Stimulated activated CD4-positive, alpha-beta T cell treated with anti-CD3 and anti-CD28 coated beads, Interleukin-2, amount 100 ng/mL, for 4 hours (primary cell): ENCODE data around the gene IGSF22.

Experiments
- DNase-seq: peaks from one replicate; pipeline ENCODE4 v3.0.0-alpha.2; 2020; ENCODE audit warnings: low read depth

Gene IGSF22

GRCh38 chr11:18726040-18726439 is at the start of gene IGSF22:
Gene IGSF22, minus strand, starts transcription at chr11:18726188. Its CDS starts 1,952 bp downstream, at chr11:18724236.
- no peak for DNase-seq

- DNase-seq = no peak
Measured at GRCh38 chr11:18774801-18775200, 48.8 kb upstream of the IGSF22 start.

- DNase-seq = no peak
Measured at GRCh38 chr11:18773681-18774080, 47.7 kb upstream of the IGSF22 start.

GRCh38 chr11:18773104-18773503 is 47.1 kb upstream of the IGSF22 start:
- no peak for DNase-seq

GRCh38 chr11:18772211-18772610 is 46.2 kb upstream of the IGSF22 start:
- DNase-seq = no peak

- no peak for DNase-seq
Measured at GRCh38 chr11:18771266-18772035, 45.5 kb upstream of the IGSF22 start.

GRCh38 chr11:18770479-18771125 is 44.6 kb upstream of the IGSF22 start:
- no peak for DNase-seq

- no peak for DNase-seq
Measured at GRCh38 chr11:18769802-18770456, 43.9 kb upstream of the IGSF22 start.

GRCh38 chr11:18768978-18769377 is 43.0 kb upstream of the IGSF22 start:
- no peak for DNase-seq

GRCh38 chr11:18768472-18768901 is 42.5 kb upstream of the IGSF22 start:
- no peak for DNase-seq

- no peak for DNase-seq
Measured at GRCh38 chr11:18766015-18766414, 40.0 kb upstream of the IGSF22 start.

GRCh38 chr11:18765554-18765953 is 39.6 kb upstream of the IGSF22 start:
- no peak for DNase-seq

GRCh38 chr11:18761741-18762140 is 35.8 kb upstream of the IGSF22 start:
- DNase-seq = no peak

- no peak for DNase-seq
Measured at GRCh38 chr11:18761144-18761543, 35.2 kb upstream of the IGSF22 start.

- DNase-seq = no peak
Measured at GRCh38 chr11:18757811-18758210, 31.8 kb upstream of the IGSF22 start.

GRCh38 chr11:18756889-18757288 is 30.9 kb upstream of the IGSF22 start:
- DNase-seq = no peak

- DNase-seq = no peak
Measured at GRCh38 chr11:18754308-18754707, 28.3 kb upstream of the IGSF22 start.

GRCh38 chr11:18752502-18752901 is 26.5 kb upstream of the IGSF22 start:
- no peak for DNase-seq

- DNase-seq = no peak
Measured at GRCh38 chr11:18750944-18751343, 25.0 kb upstream of the IGSF22 start.

GRCh38 chr11:18749681-18750319 is 23.8 kb upstream of the IGSF22 start:
- no peak for DNase-seq

- no peak for DNase-seq
Measured at GRCh38 chr11:18748766-18749365, 22.9 kb upstream of the IGSF22 start.

- DNase-seq = no peak
Measured at GRCh38 chr11:18745251-18745650, 19.3 kb upstream of the IGSF22 start.
